HL-60/S4 treated with phorbol 12-myristate 13-acetate at 8.2 ng/mL for 4 days and 3 days (cell line): ENCODE measurements around the gene TMEM158.

Experiments used
- in situ Hi-C: fragments of 300-500 bp; cut with MboI; formaldehyde crosslinking; loops from 2 replicates; pipeline ENCODE4 v1.15.0; 2022; ENCODE audit warnings: low sequenced_read_pairs

The TMEM158 gene

GRCh38 chr3:45226206-45226915 is at the start of gene TMEM158:
TSS of gene TMEM158 (minus strand) at chr3:45226287. CDS start at chr3:45226027, 260 bp downstream.
- in situ Hi-C loops, result no loop called here

- in situ Hi-C loops, result no loop called here
Observed at GRCh38 chr3:45275006-45275704, 49.1 kb upstream of the TMEM158 start.

GRCh38 chr3:45273681-45274515 is 47.8 kb upstream of the TMEM158 start:
- in situ Hi-C loops, result no loop called here

GRCh38 chr3:45272828-45273470 is 46.9 kb upstream of the TMEM158 start:
- in situ Hi-C loops, result no loop called here

- in situ Hi-C loops, result no loop called here
Observed at GRCh38 chr3:45272032-45272810, 46.1 kb upstream of the TMEM158 start.

GRCh38 chr3:45269952-45270351 is 43.9 kb upstream of the TMEM158 start:
- in situ Hi-C loops, result no loop called here

GRCh38 chr3:45267097-45267496 is 41.0 kb upstream of the TMEM158 start:
- in situ Hi-C loops, result no loop called here

GRCh38 chr3:45261333-45262110 is 35.4 kb upstream of the TMEM158 start:
- in situ Hi-C loops, result no loop called here

GRCh38 chr3:45259133-45259532 is 33.0 kb upstream of the TMEM158 start:
- in situ Hi-C loops, result no loop called here

- in situ Hi-C loops, result no loop called here
Observed at GRCh38 chr3:45258317-45258716, 32.2 kb upstream of the TMEM158 start.

GRCh38 chr3:45253316-45253715 is 27.2 kb upstream of the TMEM158 start:
- in situ Hi-C loops, result no loop called here

GRCh38 chr3:45252826-45253225 is 26.7 kb upstream of the TMEM158 start:
- in situ Hi-C loops, result no loop called here

GRCh38 chr3:45249391-45249790 is 23.3 kb upstream of the TMEM158 start:
- in situ Hi-C loops, result no loop called here

GRCh38 chr3:45246241-45246640 is 20.2 kb upstream of the TMEM158 start:
- in situ Hi-C loops, result no loop called here

GRCh38 chr3:45244356-45244755 is 18.3 kb upstream of the TMEM158 start:
- in situ Hi-C loops, result no loop called here

- in situ Hi-C loops, result no loop called here
Observed at GRCh38 chr3:45241206-45241605, 15.1 kb upstream of the TMEM158 start.

GRCh38 chr3:45240292-45240691 is 14.2 kb upstream of the TMEM158 start:
- in situ Hi-C loops, result no loop called here

GRCh38 chr3:45239254-45239653 is 13.2 kb upstream of the TMEM158 start:
- in situ Hi-C loops, result no loop called here

- in situ Hi-C loops, result no loop called here
Observed at GRCh38 chr3:45236964-45237363, 10.9 kb upstream of the TMEM158 start.

GRCh38 chr3:45235409-45235808 is 9.3 kb upstream of the TMEM158 start:
- in situ Hi-C loops, result no loop called here
